Measurements from ENCODE around the gene TPRG1.

The TPRG1 gene

DNA sequence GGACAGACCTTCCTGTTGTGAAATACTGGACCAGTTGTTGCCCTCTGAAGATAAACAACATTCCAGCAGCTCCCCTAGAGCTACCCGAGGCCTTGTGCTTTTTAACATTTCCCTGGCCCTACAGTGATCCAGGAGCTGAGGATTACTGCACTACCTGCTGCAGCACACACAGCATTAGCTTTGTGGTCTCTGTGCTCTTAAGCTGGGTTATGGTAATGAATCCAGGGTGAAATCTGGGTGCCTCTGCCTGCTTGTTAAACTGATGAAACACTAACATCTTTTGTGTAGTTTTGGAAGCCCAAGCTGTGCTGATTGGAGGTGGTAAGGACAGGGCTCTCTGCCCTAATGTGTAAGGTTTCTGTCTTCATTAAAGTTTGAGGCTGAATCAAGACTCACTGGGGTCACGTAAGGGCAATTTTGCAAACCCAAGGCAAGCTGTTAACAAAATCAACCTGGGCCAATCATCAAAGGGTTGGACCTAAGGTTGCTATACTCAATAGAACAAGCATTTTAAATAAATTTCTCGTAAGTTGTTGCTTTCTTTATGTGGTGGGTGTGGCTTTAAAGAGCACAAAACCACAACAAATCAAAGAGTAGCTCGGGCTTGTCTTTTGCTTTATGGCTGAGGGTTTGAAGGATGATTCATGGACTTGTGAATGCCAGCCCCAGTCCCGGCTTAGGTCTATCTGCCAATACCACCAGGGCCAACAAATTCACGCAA is 183.9 kb downstream of the TPRG1 start:
- no peak for DNase-seq (ENCODE audit: low read depth)

DNA sequence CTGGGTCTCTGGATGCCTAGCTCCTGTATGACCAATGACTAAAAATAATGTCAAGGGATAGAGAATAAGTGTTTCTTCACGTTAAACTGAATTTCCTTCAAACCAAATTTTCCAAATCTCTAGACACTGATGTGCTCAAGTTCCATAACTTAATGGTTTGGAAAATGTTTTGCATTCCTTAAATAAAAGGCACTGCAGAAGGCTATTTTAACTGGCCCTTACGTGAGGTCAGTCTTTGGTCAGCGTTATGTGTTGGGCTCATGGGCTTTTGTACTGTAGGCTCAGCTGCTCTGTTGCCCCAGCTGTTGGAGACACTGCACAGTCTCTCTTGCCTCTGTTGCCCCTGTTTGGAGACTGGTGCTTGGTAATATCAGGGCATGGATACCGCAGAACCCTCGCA is 188.5 kb downstream of the TPRG1 start:
- DNase-seq (ENCODE audit: low read depth): no peak

DNA sequence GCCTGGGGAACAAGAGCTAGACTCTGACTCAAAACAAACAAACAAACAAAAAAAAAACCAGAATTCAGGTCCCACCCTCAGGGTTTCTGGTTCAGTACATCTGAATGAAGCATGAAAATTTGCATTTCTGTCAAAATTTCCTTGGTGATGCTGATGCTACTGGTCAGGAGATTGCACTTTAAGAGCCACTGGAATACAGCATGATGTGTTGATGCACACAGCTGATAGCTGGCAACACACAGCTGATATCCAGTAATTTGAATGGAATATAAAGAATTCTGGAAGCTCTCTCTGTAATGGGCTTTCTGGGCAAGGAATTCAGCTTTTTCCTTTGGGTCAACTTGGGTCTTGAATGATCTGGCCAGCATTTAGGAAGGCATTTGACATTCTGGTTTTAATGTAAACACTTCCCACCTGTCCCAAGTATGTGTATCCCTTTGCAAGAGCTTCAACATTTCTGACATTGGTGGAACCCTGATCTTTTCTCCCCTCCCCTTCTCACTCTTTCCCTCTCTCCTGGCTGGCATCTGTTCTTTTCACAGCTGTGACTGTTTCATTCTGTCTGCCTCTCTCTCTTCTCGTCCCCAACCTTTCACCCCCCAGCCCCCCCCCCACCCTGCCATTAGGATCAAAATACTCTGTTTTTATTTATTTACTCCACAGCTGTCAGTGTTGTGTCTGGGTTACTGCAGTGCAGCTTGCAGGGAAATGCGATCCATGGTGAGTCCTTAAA is 189.5 kb downstream of the TPRG1 start:
- DNase-seq (ENCODE audit: low read depth): no peak

DNA sequence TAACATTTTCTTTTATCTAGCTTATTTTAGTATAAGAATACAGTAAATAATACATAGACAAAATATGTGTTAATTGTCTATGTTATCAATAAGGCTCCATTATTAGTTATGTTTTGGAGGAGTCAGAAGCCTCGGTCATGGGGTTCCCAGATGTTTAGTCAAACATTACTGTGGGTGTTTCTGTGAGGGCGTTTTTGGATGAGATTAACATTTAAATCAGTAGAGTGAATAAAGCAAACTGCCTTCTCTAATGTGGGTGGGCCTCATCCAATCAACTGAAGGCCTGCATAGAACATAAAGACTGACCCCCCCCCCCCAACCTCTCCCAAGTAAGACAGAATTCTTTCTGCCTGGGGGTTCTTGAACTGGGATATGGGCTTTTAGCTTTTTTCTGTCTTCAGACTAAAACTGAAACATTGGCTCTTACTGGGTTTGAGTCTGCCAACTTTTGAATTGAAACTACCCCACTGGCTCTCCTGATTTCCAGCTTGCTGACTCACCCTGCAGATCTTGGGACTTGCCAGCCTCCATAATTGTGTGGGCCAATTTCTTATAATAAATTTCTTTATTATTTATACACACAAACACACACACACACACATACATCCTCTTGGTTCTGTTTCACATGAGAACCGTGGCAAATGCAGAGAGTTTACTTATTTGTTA is 192.0 kb downstream of the TPRG1 start:
- DNase-seq (ENCODE audit: low read depth): no peak

DNA sequence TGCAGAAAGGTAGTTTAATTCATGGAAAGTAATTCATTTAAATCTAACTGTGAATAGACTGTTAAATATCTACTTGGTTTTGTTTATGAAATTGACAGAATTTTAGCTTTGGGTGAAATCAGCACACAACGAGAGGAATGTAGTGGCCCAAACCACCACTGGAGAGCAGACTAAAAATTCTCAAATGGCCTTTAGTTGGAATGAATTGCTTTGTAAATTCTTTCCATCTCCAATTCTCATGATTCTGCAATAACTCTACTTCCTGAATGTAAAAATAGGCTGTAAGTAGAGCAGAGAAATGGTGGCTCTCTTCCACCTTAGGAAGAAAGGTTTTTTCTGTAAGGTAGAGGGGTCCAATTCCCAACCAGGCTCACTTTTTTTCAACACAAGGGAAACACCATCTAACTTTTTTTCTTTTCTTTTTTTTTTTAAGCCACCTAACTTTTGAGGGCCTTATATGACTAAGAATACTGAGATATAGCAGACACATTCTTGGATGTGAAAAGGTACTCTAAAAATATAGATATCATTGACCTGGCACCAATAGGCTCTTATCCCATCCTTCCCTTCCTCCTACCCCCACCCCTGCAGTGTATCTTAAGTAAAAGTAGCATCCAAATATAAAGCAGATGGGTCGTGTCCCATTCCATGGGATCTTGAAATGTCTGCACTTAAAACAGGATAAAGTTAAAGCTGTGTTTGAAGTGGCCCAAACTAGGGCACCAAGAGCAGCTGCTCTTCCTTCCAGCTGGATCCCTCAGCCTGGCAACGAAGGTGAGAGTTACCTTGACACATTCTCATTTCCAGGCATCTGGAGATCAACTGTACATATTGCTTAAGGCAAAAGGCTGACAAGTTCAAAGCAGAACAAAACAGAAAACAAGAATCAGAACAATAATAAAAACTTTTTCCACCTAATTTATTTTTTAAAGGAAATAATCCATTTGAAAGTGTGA is 194.1 kb downstream of the TPRG1 start:
- DNase-seq (ENCODE audit: low read depth): no peak

DNA sequence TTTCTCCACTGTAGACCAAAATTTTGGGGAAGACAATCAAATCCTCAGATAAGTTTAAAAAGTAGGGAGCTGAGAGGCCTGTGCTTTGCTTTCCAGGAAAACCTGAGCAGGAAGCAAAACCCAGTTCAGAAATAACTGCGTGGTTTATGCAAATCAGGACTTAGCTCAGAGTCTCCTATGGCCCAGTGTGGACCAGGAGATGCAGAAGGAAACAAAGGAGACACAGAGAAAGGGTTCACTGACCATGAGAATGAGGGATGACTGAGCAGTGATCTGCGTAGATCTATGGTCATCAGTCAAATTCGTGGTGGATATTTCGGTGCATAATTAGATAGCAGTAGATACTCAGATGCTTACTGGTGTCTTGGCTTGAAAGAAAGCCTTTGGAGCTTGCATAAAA is 196.6 kb downstream of the TPRG1 start:
- no peak for DNase-seq (ENCODE audit: low read depth)

DNA sequence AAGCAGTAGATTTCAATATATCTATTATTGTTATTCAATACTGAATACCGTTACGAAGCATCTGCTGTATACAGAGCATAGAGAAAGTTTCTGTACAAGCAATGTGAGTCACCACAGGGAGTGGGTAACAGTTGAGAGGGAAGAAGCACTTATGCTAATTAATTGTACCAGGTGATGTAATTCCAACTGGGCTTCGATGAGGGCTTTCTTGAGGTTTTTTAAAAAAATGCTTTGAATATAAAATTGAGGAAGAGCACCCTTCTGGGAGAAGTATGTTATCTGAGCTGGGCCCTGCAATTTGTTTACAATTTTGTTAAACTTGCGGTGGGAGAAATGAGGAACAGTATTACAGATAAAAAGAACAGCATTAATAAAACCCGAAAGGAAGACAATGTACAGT is 197.9 kb downstream of the TPRG1 start:
- no peak for DNase-seq (ENCODE audit: low read depth)

DNA sequence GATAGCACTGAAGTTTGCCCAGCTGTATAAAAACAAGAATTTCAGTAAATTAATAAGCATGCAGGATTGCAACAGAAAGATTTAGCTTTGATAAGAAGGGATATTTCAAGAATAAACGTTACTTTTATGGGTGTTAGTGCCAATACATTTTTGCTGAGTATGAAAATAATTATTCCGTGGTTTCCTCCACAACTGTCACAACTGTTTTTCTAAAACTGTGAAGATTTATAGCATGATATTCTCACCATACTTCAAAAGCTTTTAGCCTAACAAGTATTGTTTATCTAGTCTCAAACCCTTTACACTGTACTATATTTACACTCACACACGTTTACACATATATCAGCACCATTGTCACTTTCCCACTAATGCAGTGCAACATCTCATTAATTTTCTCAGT is 200.5 kb downstream of the TPRG1 start:
- no peak for DNase-seq (ENCODE audit: low read depth)

All from activated T-cell treated with anti-CD3 and anti-CD28 coated beads for 1 hour (primary cell).